ENCODE results near the gene TPRG1.

GRCh38 chr3:189188466-189188865 is 16.7 kb downstream of the TPRG1 start:
- TF ChIP-seq CTCF (IDR thresholded peaks at IDR 0.05) = no peak
- no peak for TF ChIP-seq POLR2AphosphoS5 (IDR thresholded peaks at IDR 0.05; ENCODE audit: insufficient read depth in 1 of 2, low read depth in 1 of 2)
- no peak for TF ChIP-seq POLR2A (IDR thresholded peaks at IDR 0.05)

Measured in vagina (tissue), 2 donors.